T-helper 22 cell (primary cell): ENCODE measurements around the gene ERFE.

Experiments
- DNase-seq: peaks from one replicate; pipeline ENCODE4 v3.0.0-alpha.2; 2020; ENCODE audit warnings: low read depth

The ERFE gene

DNA sequence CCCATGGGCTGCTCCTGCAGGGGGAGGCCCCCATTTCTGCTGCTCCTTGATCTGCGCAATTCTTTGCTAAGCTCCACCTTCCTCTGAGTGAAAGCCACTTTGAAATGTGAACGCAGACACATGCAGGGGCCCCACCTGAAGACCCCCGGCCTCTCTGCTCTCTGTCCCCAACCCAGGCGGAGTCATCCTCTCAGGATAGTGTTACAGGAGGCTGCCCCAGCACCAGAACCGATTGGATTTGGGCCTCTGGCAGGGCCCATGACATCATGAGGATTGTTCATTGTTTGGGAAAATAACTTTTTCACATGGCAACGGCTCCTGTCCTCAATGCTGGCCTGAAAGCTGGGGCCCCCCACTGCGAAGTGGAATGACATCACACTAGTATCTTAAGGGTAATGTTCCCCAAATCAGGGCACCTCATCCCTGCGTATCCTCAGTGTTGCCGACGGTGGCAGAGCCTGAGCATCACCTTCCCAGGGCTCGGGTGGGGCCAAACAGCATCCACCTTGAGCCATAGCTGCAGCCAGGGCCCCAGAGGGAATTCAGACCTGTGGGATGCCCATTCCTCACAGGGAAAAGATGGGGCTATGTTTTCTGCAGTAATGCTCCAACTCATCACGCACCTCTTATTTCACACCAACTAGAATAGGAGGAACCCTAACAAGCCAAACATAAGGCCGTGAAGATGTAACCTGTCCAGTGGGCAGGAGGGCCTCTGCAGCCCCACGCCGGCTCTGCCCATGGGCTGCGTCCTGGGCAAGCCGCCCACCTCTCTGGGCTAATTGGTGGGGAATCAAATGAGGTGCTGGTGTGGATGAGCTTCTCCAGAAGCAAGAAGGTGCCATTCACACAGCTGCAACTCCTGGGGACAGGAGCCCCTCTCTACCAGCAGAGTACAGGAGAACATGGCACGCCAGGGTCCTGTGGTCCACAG, 2.7 kb upstream of the ERFE start:
- no peak for DNase-seq

DNA sequence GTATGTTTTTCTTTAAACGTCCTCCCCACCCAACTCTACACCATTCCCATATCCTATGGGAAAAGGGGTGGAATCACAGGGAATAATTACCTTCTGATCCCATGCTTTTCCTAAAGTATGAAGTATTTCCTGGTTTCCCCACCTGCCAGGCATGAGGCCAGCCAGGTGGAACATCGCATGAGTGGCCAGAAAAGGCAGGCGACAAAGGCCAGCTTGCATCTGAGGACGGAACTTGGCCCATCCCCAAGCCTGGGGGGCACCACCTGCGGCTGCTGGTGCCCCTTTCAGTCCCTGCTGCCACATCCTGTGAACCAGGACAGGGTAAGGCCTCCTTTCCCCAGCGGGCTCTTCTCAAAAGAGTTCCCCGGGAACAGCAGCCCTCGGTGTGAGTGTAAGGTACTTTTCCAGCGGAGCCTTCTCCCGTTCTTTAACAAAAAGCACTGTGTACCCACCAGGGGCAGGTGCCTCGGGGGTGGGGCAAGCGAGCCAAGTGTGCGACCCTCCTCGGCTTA, 1.2 kb upstream of the ERFE start:
- no peak for DNase-seq

DNA sequence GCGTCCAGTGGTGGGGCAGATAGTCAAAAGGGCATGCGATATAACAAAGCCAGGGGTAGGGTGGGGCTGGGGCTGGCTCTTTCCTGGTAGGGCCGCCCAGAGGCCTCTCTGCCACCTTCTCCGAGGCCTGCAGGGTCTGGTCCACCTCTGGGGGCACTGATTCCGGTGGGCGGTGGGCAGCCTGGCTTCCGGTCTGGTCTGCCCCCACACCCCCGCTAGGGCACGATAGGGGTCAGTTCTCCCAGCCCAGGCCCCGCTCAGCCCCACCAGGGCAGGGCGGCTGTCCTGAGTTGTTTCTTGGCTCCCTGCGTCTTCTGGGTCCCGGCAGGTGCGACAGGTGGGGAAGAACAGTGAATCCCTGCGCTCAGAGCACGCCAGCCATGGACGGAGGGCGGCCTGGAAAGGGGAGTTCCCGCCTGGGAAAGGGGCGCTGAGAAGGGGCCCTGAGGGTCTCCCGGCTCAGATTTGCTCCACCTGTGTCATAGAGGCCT, 707 bp upstream of the ERFE start:
- DNase-seq = no peak

DNA sequence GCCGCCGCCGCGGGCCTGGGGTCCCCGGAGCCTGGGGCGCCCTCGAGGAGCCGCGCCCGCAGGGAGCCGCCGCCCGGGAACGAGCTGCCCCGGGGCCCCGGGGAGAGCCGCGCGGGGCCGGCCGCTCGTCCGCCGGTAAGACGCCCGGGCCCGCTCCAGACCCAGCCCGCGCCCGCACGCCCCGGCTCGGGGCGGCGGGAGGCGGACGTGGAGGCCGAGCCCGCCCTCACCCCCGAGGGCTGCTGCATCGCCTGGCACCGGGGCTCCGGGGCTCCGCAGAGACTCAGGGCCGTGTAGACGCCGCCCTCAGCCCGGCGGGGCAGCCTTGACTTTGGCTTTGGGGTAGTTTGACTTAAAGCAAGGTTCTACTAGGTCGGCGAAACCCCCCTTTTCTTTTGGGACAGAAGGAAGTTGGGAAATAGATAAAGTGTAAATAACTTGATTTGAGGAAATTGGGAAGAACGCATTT, 335 bp downstream of the ERFE start:
- no peak for DNase-seq

DNA sequence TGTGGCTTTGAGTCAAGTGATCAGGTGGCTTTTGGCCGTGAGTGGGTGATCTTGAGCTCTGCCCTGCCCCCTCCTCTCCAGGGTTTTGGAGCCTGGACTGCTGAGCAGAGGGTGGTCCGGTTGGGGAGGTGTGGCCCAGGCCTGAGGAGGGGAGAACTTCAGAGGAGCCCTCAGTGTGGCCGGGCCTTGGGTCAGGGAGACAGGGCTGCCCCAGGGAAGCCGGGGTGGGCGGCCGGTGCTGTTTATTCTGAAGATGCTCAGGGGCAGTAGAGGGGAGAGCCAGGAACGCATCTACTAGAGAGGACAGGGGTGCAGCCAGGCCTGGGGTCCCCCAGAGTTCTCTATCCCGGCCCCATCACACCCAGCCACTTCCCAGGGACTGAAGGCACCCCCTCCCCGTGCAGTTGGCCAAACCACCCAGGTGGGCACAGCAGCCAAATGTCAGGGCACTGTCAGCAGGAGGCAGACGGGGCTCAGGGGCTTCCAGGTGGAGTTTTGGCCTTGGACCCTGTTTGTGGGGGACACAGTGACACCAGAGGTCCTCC, 963 bp downstream of the ERFE start:
- no peak for DNase-seq

DNA sequence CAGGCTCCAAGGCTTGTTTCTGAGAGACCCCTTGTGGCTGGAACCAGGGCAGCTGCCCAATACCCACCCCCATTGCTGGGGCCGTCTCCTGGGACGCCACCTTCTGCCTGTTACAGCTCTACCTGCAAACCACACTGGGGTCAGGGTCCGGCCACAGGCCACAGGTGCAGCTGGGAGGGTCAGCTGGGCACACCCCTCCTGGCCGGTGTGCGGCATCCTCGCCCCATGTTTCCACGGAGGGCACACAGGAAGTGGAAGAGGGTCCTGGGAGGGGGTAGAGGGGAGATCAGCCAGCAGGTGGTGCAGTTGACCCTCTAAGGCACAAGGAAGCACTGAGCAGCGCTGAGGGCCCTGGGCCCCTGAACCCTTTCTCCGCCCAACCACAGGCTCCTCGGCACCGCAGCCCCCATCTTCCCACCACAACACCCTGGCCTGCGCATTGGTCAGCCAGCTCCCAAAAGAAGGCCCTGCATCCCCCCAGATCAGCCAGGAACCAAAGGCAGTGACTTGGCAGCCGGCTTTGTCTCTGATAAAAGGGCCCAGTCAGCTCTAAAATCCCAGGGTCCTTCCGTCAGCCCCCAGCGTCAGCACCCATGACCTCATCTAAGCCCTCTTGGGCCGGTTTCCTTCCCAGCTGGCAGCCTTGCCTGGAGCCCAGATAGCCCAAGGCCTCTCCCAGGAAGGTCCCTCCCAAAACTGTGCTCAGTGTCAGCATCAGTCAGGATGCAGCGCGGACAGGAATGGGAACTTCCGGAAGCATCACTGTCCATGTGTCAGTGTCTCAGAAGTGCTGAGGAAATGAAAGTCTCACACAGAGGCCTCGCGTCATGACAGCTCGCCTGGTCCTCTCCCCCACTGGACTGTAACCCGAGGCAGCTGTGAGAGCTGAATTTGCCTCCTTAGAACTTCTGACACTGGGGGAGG, 1.7 kb downstream of the ERFE start:
- no peak for DNase-seq

DNA sequence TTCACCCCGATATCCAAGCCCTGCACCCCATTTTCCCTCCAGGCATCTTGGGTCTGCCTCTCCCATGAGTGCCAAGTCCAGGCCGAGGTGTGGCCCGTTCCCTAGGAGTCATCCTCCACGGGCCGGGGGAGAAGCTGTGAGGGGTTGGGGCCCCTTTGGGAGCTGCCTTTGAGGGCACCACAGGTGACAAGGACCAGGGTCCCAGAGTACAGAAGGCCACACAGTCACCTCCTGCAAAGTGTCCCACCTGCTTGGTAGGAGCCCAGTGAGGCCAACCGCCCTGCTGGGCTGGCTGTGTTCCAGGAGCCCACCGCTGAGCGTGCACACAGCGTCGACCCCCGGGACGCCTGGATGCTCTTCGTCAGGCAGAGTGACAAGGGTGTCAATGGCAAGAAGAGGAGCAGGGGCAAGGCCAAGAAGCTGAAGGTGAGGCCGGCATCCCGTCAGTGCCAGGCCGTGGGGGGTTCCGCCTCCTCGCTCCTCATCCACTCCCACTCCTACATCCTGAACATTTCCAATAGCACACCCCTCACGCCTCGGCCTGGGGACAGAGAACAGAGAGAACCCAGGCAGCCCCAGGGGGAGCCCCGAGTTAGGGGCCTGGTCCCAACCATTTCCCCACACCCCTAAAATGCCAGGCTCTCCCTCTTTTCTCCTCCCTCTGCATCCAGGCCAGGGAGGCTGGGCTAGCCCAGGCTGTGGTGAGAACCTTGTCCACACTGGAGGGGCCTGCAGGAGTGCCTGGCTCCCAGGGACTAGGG, 2.7 kb downstream of the ERFE start:
- no peak for DNase-seq

DNA sequence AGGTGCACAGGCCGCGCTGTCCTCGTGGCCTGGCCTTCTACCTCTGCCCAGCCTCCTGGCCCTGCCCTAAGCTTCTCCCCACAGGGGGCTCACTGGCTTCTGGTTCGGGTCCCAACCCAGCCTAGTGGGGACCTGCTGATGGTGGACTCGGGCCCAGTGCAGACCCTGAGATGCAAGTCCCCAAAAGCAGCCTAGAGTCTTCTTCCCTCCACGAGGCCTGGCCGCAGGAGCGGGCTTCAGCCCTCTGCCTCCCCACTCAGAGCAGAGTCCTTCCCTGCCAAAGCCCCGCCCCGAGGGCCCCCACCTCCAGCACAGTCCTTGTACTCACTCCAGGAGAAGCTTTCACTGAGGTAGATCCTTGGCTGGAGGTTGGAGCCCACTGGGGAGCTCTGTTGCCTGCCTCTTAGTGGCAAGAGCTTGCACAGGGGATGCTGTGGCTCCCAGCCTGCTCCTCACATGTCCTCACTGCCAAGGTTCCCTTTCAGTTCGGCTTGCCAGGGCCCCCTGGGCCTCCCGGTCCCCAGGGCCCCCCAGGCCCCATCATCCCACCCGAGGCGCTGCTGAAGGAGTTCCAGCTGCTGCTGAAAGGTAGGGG, 3.6 kb downstream of the ERFE start:
- DNase-seq = no peak

DNA sequence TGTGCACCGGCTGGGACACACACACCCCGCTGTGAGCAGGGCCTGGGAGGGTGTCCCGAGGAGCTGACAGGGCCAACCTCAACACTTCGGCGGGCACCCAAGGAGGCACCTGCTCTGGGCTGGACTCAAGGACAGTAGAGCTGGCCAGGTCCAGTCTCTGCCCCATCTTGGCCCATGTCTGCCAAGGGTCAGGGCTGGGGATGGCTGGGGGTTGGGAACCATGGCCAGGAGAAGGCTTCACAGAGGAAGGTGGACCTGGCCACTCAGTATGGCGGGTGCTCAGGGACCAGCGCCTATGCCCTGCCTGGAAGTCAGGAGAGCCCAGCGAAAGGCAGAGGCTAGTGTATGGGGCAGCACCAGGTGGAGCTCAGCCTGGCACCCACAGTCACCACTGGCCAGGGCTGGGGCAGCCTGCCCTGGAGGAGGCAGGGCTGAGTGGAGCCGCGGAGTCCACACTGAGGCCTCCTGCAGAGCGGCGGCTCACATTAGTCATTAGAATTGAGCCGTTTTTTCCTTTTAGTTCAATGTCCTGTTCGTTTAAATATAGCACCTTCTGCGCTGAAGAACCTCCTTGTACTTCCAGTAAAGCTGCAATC, 4.2 kb downstream of the ERFE start:
- DNase-seq = no peak

DNA sequence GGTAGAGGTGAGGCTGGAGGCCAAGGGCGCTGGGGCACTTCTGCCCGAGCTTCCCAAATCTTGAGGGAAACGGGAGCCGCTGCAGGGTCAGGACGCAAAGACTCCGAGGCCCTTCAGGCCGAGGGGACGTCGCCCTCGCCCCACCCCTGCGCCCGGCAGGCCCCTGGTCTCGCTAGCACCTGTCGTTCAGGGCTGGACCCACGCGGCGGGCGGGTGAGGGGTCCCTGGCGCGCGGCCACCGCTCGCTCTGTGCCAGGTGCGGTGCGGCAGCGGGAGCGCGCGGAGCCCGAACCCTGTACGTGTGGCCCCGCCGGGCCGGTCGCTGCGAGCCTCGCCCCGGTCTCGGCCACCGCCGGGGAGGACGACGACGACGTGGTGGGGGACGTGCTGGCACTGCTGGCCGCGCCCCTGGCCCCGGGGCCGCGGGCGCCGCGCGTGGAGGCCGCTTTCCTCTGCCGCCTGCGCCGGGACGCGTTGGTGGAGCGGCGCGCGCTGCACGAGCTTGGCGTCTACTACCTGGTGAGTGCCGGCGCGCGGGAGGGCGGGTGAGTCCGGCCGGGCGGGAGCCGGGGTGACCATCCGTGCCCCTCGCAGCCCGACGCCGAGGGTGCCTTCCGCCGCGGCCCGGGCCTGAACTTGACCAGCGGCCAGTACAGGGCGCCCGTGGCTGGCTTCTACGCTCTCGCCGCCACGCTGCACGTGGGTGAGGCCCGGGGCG, 4.9 kb downstream of the ERFE start:
- no peak for DNase-seq

DNA sequence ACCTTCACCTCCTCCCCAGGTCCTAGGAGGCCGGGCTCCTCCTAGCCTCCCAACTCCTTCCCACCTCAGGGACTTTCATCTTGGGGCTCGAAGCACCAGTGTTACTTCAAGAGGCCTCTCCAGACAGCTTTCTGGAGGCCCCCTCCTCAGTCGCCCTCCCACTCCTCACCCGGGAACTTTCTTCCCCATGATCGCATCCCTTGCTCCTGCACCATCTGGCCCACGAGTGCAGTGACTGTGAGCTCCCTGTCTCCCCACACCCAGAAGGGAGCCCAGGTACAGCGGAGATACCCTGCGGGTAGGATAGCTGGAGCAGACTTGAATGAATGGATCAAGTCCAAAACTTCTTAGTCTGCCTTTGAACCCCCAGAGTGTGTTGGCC, 6.1 kb downstream of the ERFE start:
- no peak for DNase-seq

DNA sequence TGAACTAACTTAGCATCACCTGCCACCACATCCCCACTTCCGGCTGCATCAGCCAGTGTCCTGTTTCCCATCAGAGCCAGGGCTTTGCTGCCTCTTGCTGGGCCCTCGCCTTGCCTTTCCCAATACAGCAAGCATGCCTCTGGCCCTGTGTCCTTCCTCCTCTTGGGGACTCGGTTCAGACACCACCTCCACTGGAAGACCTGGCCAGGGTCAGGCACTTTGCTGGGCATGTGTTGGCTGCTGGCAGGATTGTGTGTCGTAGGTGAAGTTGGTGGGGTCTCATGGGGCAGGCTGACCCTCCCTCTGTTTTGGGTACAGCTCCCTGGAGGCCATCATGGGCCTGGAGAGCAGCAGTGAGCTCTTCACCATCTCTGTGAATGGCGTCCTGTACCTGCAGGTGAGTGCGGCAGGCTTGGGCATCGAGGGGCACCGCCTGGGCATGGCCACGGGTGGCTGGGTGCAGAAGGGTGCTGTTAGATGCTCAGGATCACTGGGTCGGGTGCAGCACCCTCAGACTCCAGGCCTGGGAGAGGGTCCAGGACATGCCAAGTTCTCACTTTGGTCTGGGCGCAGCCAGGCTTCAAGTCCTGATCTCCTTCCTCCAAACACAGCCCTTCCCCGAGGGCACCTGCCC, 6.6 kb downstream of the ERFE start:
- DNase-seq = no peak

DNA sequence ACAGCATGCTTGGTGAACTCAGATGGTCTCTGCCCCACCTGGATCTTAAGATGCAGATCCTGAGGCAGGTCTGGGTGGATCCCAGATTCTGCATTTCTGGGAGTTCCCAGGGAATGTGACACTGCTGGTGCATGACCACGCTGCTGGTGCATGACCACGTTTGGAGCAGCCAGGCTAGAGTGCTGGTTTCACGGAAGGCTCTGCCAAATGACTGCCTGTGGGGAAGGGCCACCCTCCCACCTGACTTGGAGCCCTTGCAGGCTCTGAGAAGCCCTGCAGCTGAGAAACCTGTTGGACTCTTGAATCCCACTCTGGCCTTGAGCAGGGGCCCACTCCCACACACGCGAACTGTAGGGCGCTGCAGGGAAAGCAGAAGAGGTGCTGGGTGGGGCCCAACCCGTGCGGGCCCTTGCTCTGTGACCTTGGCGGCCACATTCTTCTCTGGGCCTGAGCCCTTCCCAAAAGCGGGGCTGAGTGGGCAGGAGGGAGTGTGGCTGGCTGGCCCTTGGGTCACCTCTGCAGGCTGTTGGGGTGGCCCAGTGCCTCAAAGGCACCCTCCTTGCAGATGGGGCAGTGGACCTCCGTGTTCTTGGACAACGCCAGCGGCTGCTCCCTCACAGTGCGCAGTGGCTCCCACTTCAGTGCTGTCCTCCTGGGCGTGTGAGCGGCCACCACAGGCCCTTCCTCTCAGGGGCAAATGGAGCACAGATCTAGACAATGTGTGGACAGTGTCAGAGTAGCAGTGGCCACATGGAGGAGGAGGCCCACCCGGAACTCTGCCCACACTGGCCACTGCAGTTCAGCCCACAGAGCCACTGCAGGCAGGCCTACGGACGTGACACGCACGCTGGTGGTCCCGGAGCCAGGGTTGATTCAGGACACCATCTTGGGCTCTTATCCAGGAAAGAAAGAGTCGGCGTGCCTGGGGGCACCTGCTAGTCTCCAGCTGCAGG, 7.9 kb downstream of the ERFE start:
- DNase-seq = no peak

DNA sequence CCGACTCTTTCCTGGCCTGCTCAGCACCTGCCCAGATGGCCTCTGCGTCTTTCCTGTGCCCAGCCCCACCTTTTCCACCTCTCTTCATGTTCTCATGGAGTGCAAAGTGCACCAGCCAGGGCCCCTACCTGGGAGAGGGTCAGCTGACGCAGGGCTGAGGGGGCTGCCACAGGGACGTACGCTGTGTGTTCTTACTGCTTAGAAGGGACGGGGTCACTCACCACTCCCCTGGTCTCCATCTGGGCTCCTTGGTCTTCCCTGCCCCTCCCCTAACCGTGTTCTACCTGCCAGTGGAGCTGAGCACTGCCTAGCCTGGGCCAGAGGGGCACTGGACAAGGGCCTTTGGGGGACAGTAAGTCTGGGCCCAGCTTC, 8.6 kb downstream of the ERFE start:
- DNase-seq = no peak

DNA sequence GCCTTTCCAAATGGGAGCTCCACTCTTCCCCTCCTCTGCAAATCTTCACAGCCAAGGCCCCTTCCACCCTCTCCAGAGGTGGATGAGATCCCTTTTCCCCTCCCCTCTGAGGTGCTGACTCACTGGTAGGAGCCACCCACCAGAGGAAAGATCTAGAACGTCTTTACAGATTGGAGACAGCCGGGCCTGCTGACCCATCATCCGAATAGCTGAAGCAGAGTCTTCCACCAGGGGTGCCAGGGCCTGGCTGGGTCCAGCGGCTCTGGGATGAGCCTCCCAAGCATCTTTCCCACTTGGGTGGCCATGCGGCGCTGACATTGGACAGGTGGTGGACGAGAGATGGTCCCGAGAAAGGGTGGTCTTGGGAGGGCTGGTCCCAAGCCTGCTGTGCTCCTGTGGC, 9.0 kb downstream of the ERFE start:
- no peak for DNase-seq

DNA sequence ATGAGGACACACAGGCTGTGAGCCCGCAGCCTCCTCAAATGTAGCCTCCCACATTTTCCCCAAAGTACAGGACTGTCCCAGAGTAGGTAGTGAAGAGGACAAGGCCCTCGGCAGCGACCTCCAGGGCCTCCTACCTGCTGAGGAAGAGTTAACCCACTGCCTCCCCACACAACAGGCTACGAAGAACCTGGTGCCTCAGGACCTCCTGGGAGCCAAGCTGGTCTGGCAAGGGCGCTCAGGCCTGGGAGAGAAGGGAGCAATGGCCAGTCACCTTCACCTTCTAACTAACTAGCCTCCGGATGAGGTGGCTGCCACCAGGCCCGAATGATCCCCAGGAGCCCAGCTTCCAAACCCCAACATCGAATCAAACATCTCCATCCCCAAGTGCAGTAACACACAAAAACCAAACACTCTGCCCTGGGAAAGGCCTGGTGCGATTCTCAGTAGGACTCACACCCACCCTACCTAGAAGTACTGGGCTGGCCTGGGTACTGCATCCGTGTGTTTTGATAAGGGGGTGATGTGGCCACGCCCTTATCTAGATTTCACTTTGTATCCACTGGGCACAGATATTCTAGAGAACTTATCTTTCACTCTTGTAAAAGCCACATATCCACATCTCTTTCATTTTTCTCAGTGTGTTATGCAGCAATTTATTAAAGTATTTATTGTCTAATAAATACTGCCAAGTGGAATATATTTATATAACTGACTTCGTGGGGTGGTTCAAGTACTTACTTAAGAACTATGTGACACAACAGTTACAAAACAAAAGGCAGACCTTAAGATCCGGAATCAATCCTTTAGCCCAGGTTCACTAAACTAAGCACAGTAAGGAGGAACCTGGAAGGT, 9.7 kb downstream of the ERFE start:
- no peak for DNase-seq

DNA sequence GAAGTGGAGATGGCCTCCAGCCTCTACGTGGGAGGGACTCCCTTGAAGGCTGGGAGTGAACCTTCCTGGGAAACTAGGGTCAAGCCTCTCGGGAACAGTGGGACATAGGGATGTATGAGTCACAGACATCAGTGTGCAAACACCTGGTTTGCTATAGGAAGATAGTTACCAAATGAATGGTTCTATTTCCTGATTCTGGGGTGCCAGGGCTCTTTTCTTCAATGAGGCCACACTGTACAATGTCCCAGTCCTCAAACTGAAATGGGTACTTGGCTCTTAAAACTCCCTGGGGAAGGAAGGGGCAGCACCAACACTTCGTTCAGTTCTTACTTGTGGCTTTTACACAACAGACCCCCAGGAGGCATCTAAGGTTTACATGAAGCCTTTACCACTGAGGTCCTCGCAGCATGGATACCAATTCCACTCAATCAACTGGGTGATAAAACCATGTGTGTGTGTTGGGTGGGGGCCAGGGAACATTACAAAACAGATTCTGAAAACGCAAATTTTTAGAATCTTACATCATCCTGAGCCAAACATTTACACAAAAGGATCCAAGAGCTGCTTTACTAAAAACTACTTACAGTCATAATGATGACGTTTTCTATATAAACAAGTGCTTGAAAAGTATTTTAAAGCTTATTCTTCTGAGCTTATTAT, 10.4 kb downstream of the ERFE start:
- DNase-seq = no peak
